K562 (cell line): ENCODE measurements around the gene SMIM11. TPM values are rescaled to one million over a fixed set of nuclear protein-coding genes. Genes with fewer than 3 reads are reported as not detected.
"Not testable (repeated sequence)": the region's sequence is repeated elsewhere in the genome, so short reads cannot be mapped to it uniquely, and the experiment has no call there.

Experiments
- ATAC-seq: fragments of 200-7000 bp; cut with Tn5 transposase; 3 replicates; pipeline ENCODE4 v1.9.1; 2020; ENCODE audit warnings: moderate library complexity
- Bru-seq: library from RNA; stranded (reverse); fragments of 400-500 nt; gene quantifications from one replicate; lab custom pipeline; 2021; lab: Mats Ljungman, UMichigan
- BruChase-seq, 2 experiments: library from RNA; stranded (reverse); fragments of 400-500 nt; gene quantifications; one replicate each; lab custom pipeline; 2021; lab: Mats Ljungman, UMichigan
- BruUV-seq: library from RNA; stranded (reverse); fragments of 400-500 nt; replicated peaks from 2 replicates; lab custom pipeline; 2021; lab: Mats Ljungman, UMichigan
- CTCF ChIA-PET: fragments of 300-600 bp; formaldehyde crosslinking; extraction: SDS; loops from one replicate; lab custom pipeline; 2021; ENCODE audit warnings: low intra/inter-chr PET ratio; lab: Yijun Ruan, JAX
- POLR2A ChIA-PET: fragments of 300-600, 350-650 bp; sonication (Branson Sonifier 250); formaldehyde crosslinking; extraction: SDS; loops from one replicate; lab custom pipeline; 2021; ENCODE audit warnings: antibody characterized with exemption, inconsistent platforms; lab: Yijun Ruan, JAX
- DNase-seq, 4 experiments: peaks; one replicate each; pipeline versions ENCODE4 v3.0.0 to v3.0.0-alpha.2; 2011 to 2018; ENCODE audit warnings: low spot score in 3 of 4, mixed read lengths in 3 of 4; ENCODE audit errors: extremely low read depth in 1 of 4
- FAIRE-seq: peaks from 2 replicates; lab custom pipeline; 2011; peaks lifted over from hg19 to GRCh38; lab: Jason Lieb, UNC
- H2AFZ ChIP-seq: 2 replicates; pipeline ENCODE4 v1.6.0; 2011; ENCODE audit warnings: low read depth, low read length, control low read depth, inconsistent platforms
- H3K27ac ChIP-seq: fragments of 200-600 bp; 3 replicates; pipeline ENCODE4 v1.8.0; 2011; ENCODE audit warnings: low read depth, mild to moderate bottlenecking, control low read depth, inconsistent platforms, low read length, moderate library complexity, mixed read lengths; ENCODE audit errors: extremely low read depth
- H3K27me3 ChIP-seq, 2 experiments: fragments of 300-600 bp in 1 of 2; 2 replicates in 1 of 2; 3 replicates in 1 of 2; pipeline versions ENCODE4 v1.6.0 to v1.8.0; 2011; ENCODE audit warnings: inconsistent platforms in 2 of 2, low read length in 2 of 2, mild to moderate bottlenecking in 1 of 2, mixed read lengths in 1 of 2, moderate library complexity in 1 of 2; ENCODE audit not compliant: control insufficient read depth in 2 of 2, insufficient read depth in 2 of 2
- H3K36me3 ChIP-seq: fragments of 300-600 bp; 3 replicates; pipeline ENCODE4 v1.8.0; 2011; ENCODE audit warnings: mild to moderate bottlenecking, low read length, inconsistent platforms; ENCODE audit not compliant: control insufficient read depth, insufficient read depth
- H3K4me1 ChIP-seq, 2 experiments: fragments of 200-600 bp in 1 of 2; replicated peaks in 1 of 2; 2 replicates in 1 of 2; 3 replicates in 1 of 2; pipeline versions ENCODE4 v1.5.1 to v1.8.0; 2011; ENCODE audit warnings: inconsistent platforms in 2 of 2, low read length in 2 of 2, mild to moderate bottlenecking in 1 of 2, mixed read lengths in 1 of 2, moderate library complexity in 1 of 2; ENCODE audit not compliant: control insufficient read depth in 2 of 2, insufficient read depth in 2 of 2
- H3K4me2 ChIP-seq: 2 replicates; pipeline ENCODE4 v1.6.1; 2011; ENCODE audit warnings: low read length, control low read depth, inconsistent platforms, mixed read lengths; ENCODE audit not compliant: insufficient read depth
- H3K4me3 ChIP-seq: fragments of 200-600 bp; sonication (generic), shearing (Covaris generic); 2 replicates; pipeline ENCODE4 v1.5.1; 2016; ENCODE audit warnings: control low read depth, inconsistent platforms
- H3K79me2 ChIP-seq: fragments of 200-600 bp; 3 replicates; pipeline ENCODE4 v1.8.0; 2011; ENCODE audit warnings: low read length, inconsistent platforms; ENCODE audit not compliant: control insufficient read depth, insufficient read depth
- H3K9ac ChIP-seq, 2 experiments: 2 replicates each; pipeline versions ENCODE4 v1.6.0 to v1.6.1; 2011; ENCODE audit warnings: low read depth in 2 of 2, low read length in 2 of 2, control low read depth in 1 of 2, inconsistent platforms in 1 of 2, mild to moderate bottlenecking in 1 of 2, mixed read lengths in 1 of 2; ENCODE audit not compliant: insufficient read depth in 1 of 2
- H3K9me1 ChIP-seq: one replicate; pipeline ENCODE4 v1.6.0; 2011; ENCODE audit warnings: inconsistent platforms, mild to moderate bottlenecking, low read length, moderate library complexity; ENCODE audit not compliant: control insufficient read depth, insufficient read depth
- H3K9me3 ChIP-seq: replicated peaks from 2 replicates; pipeline ENCODE4 v1.5.1; 2011; ENCODE audit warnings: low read depth, low read length, inconsistent platforms; ENCODE audit not compliant: control insufficient read depth, insufficient read depth
- H4K20me1 ChIP-seq: replicated peaks from 2 replicates; pipeline ENCODE4 v1.6.1; 2011; ENCODE audit warnings: low read length, inconsistent platforms, mixed read lengths; ENCODE audit not compliant: control insufficient read depth, insufficient read depth
- WGBS: fragments of 100-300 bp; shearing (Covaris generic); methylation state at CpG from one replicate; pipeline ENCODE4 v1.1.6; 2016; ENCODE audit warnings: low coverage, mixed read lengths; ENCODE audit not compliant: insufficient coverage; ENCODE audit errors: missing lambda C conversion rate; 5-methylcytosine and 5-hydroxymethylcytosine counted together
- in situ Hi-C: fragments of 300-500 bp; cut with MboI; formaldehyde crosslinking; loops from 4 replicates; pipeline ENCODE4 v1.15.0; 2018; ENCODE audit warnings: inconsistent platforms, mixed read lengths
- intact Hi-C: fragments of 100-400 bp; cut with micrococcal nuclease; formaldehyde crosslinking; loops from 2 replicates; pipeline ENCODE4 v1.14.2; 2022
- long read RNA-seq, 3 experiments: library from polyadenylated mRNA in 2 of 3; library from RNA in 1 of 3; unstranded in 2 of 3; stranded (forward) in 1 of 3; transcript quantifications; one replicate each; pipeline ENCODE4 v2.0.0, GENCODE V29; 2019 to 2022
- polyA minus RNA-seq, 3 experiments: library from RNA; depleted of rRNA, polyadenylated mRNA; stranded (reverse); fragments of >200 nt; gene quantifications; 2 replicates each; pipeline ENCODE4 v1.2.3, GENCODE V29; 2011
- polyA plus RNA-seq, 8 experiments: library from polyadenylated mRNA; depleted of rRNA in 4 of 8; stranded (reverse) in 5 of 8; unstranded in 3 of 8; fragments of >200 nt; fragmentation: Nextera tagmentation in 2 of 8; fragmentation: Illumina TruSeq in 1 of 8; extraction: Ambion mirVana in 2 of 8; extraction: Trizol in 1 of 8; gene quantifications; 2 replicates each; pipeline versions ENCODE4 v1.2.1 to v1.2.3, GENCODE V29; 2011 to 2014; ENCODE audit warnings: inconsistent platforms in 1 of 8, missing spikeins in 1 of 8
- total RNA-seq, 7 experiments: library from RNA; depleted of rRNA in 6 of 7; stranded (reverse); fragments of >200 nt in 6 of 7; fragmentation: Illumina TruSeq in 2 of 7; extraction: Trizol in 2 of 7; gene quantifications; 2 replicates each; pipeline versions ENCODE4 v1.2.1 to v1.2.3, GENCODE V29; 2011 to 2021; ENCODE audit warnings: low replicate concordance in 1 of 7

SMIM11 gene
- total RNA-seq (2011; cell fraction: chromatin; rRNA removed; ENCODE audit: low replicate concordance): 18.4 and 18.7 TPM in 2 replicates
- 4.7 and 11.2 TPM in 2 replicates for total RNA-seq (2011; cell fraction: nucleolus; rRNA removed)
- total RNA-seq (2011; cell fraction: nucleoplasm; rRNA removed): 18.9 and 26.6 TPM in 2 replicates
- total RNA-seq (2014; rRNA removed) (11.9 and 39.6 TPM in 2 replicates), total RNA-seq (2014; rRNA removed; fragmentation: Illumina TruSeq; extraction: Trizol) (17.7 and 28.5 TPM in 2 replicates), total RNA-seq (2015; rRNA removed; fragmentation: Illumina TruSeq; extraction: Trizol) (12.2 and 14.1 TPM in 2 replicates), total RNA-seq (2021) (3.9 and 29.5 TPM in 2 replicates), polyA plus RNA-seq (2011; rRNA removed) (6.1 and 9.2 TPM in 2 replicates), polyA plus RNA-seq (2014; fragmentation: Illumina TruSeq; extraction: Trizol) (39.8 and 42.6 TPM in 2 replicates), polyA plus RNA-seq (2014; fragmentation: Nextera tagmentation; extraction: Ambion mirVana) (100 to 1,000 TPM in 1 of 2 experiments, 10 to 100 TPM in 1; 86.3 to 113 TPM), polyA plus RNA-seq (2014; rRNA removed) (25.5 and 50.4 TPM in 2 replicates), polyA minus RNA-seq (2011; rRNA and poly(A)+ RNA removed) (7.9 and 21.9 TPM in 2 replicates), Bru-seq, nascent RNA (percentile 15 among the genes with signal in this experiment), BruChase-seq, experiment 1, labeled RNA remaining after a 2-hour chase (percentile 7 among the genes with signal in this experiment), BruChase-seq, experiment 2, labeled RNA remaining after a 6-hour chase (percentile 17 among the genes with signal in this experiment)
- polyA plus RNA-seq (2011; cell fraction: cytosol; rRNA removed): 7.9 and 11.5 TPM in 2 replicates
- 11.4 and 14.1 TPM in 2 replicates for polyA plus RNA-seq (2011; cell fraction: nucleus; rRNA removed)
- 0.83 and 9.8 TPM in 2 replicates for polyA plus RNA-seq (2012)
- 1.1 and 3.3 TPM in 2 replicates for polyA minus RNA-seq (2011; cell fraction: cytosol; rRNA and poly(A)+ RNA removed)
- polyA minus RNA-seq (2011; cell fraction: nucleus; rRNA and poly(A)+ RNA removed): 5.9 and 11.8 TPM in 2 replicates
- long read RNA-seq, experiment 1, transcript SMIM11A-201 (4 exons, 850 nt): major isoform, 34 of 92 reads
- long read RNA-seq, experiment 1, partial matches to known transcripts: 50 of 92 reads
- long read RNA-seq, experiment 1, other reads (novel, unspliced or antisense): 5 of 92 reads
- long read RNA-seq, experiment 2, transcript SMIM11A-201 (4 exons, 850 nt): major isoform, 18 of 28 reads
- long read RNA-seq, experiment 2, partial matches to known transcripts: 6 of 28 reads
- long read RNA-seq, experiment 2, other reads (novel, unspliced or antisense): 4 of 28 reads
- long read RNA-seq, experiment 3, transcript SMIM11A-201 (4 exons, 850 nt): major isoform, 15 of 19 reads
- long read RNA-seq, experiment 3, partial matches to known transcripts: 1 of 19 reads
- long read RNA-seq, experiment 3, other reads (novel, unspliced or antisense): 2 of 19 reads

- H3K9me3 ChIP-seq, H3K79me2 ChIP-seq, DNase-seq, H3K9ac ChIP-seq, H3K4me3 ChIP-seq, H3K9me1 ChIP-seq, H3K27me3 ChIP-seq, H3K4me1 ChIP-seq, H3K36me3 ChIP-seq, CTCF ChIA-PET, H3K27ac ChIP-seq, intact Hi-C loops, H2AFZ ChIP-seq, POLR2A ChIA-PET, H3K4me2 ChIP-seq, H4K20me1 ChIP-seq: not testable (repeated sequence)
- peak; percentile 80 for FAIRE-seq
- in situ Hi-C loops: loop anchor here (25.0 kb wide), 1 partner anchor 262 kb away; no protein-coding TSS in a partner anchor
- BruUV-seq: TSS peak; percentile 88
- peak; percentile 98 for ATAC-seq
- no CpG with 5 or more reads among the region's 49 CpGs for WGBS
Observed at GRCh38 chr21:34374940-34375618, at the start of gene SMIM11. Gene SMIM11 (plus strand): TSS chr21:34375507. CDS start chr21:34379505, 3,998 bp downstream.
